Uterus (tissue), 2 donors: ENCODE results near the gene NOL3.

ENCODE experiments used
- POLR2A ChIP-seq, 2 donors: fragments of 450-650 bp; IDR thresholded peaks; one replicate each; pipeline ENCODE4 v1.6.1; 2016; ENCODE audit warnings: antibody characterized with exemption in 2 of 2, mild to moderate bottlenecking in 1 of 2, moderate library complexity in 1 of 2
- TF ChIP-seq, protein P1 (sequence below), 4 experiments: fragments of 200-600 bp in 2 of 4; fragments of 450-650 bp in 2 of 4; sonication (generic) in 2 of 4; IDR thresholded peaks; one replicate each; pipeline ENCODE4 v1.5.1; 2016 to 2019; ENCODE audit warnings: antibody characterized with exemption in 4 of 4, mild to moderate bottlenecking in 2 of 4, moderate library complexity in 1 of 4

DNA sequence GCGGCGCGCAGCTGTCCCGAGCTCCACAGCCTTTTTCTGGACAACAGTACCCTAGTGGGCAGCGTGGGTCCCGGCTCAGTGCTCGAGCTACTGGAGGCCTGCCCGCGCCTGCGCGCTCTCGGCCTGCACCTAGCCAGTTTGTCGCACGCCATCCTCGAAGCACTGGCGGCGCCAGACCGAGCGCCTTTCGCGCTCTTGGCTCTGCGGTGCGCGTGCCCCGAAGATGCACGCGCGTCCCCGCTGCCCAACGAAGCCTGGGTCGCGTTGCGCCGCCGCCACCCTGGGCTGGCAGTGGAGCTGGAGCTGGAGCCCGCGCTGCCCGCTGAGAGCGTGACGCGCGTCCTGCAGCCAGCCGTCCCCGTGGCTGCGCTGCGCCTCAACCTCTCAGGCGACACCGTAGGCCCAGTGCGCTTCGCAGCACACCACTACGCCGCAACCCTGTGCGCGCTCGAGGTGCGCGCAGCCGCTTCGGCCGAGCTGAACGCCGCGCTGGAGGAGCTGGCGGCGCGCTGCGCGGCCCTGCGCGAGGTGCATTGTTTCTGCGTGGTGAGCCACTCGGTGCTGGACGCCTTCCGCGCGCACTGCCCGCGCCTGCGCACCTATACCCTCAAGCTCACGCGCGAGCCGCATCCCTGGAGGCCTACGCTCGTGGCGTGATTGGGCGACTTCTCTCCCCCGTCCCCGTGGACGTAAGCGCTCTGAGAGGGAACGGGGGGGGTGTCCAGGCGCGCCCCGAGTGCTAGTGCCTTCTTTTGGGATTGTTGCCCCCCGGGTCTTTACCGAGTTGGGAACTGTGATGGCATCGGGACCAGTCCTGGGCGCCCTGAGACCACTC lies 7.0 kb upstream of the NOL3 start:
- peak in 1 of 2 donors; percentile 39 for TF ChIP-seq POLR2A (IDR thresholded peaks at IDR 0.05)
- TF ChIP-seq, protein P1, sequence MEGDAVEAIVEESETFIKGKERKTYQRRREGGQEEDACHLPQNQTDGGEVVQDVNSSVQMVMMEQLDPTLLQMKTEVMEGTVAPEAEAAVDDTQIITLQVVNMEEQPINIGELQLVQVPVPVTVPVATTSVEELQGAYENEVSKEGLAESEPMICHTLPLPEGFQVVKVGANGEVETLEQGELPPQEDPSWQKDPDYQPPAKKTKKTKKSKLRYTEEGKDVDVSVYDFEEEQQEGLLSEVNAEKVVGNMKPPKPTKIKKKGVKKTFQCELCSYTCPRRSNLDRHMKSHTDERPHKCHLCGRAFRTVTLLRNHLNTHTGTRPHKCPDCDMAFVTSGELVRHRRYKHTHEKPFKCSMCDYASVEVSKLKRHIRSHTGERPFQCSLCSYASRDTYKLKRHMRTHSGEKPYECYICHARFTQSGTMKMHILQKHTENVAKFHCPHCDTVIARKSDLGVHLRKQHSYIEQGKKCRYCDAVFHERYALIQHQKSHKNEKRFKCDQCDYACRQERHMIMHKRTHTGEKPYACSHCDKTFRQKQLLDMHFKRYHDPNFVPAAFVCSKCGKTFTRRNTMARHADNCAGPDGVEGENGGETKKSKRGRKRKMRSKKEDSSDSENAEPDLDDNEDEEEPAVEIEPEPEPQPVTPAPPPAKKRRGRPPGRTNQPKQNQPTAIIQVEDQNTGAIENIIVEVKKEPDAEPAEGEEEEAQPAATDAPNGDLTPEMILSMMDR (IDR thresholded peaks at IDR 0.05): no peak
